ENCODE results near the gene CIP2A.
"Not testable (repeated sequence)": the region's sequence is repeated elsewhere in the genome, so short reads cannot be mapped to it uniquely, and the experiment has no call there.

- TF ChIP-seq, protein P1, sequence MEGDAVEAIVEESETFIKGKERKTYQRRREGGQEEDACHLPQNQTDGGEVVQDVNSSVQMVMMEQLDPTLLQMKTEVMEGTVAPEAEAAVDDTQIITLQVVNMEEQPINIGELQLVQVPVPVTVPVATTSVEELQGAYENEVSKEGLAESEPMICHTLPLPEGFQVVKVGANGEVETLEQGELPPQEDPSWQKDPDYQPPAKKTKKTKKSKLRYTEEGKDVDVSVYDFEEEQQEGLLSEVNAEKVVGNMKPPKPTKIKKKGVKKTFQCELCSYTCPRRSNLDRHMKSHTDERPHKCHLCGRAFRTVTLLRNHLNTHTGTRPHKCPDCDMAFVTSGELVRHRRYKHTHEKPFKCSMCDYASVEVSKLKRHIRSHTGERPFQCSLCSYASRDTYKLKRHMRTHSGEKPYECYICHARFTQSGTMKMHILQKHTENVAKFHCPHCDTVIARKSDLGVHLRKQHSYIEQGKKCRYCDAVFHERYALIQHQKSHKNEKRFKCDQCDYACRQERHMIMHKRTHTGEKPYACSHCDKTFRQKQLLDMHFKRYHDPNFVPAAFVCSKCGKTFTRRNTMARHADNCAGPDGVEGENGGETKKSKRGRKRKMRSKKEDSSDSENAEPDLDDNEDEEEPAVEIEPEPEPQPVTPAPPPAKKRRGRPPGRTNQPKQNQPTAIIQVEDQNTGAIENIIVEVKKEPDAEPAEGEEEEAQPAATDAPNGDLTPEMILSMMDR (IDR thresholded peaks at IDR 0.05; ENCODE audit: low read length) = not testable (repeated sequence)
- TF ChIP-seq EZH2 (IDR thresholded peaks at IDR 0.05; ENCODE audit: borderline replicate concordance, low read length) = not testable (repeated sequence)
Measured at GRCh38 chr3:108616090-108616489, 26.9 kb upstream of the CIP2A start.
